Kidney (tissue), 14 donors: ENCODE results near the gene TMEM132C. TPM values are rescaled to one million over a fixed set of nuclear protein-coding genes. Genes with fewer than 3 reads are reported as not detected.
"Not testable (repeated sequence)": the region's sequence is repeated elsewhere in the genome, so short reads cannot be mapped to it uniquely, and the experiment has no call there.

Experiments
- DNase-seq, 5 donors: peaks; one replicate each; pipeline ENCODE4 v3.0.0-alpha.2; 2013 to 2020
- FAIRE-seq: peaks from 2 replicates; lab custom pipeline; 2012; peaks lifted over from hg19 to GRCh38; lab: Jason Lieb, UNC
- H3K27ac ChIP-seq, 2 donors: one replicate each; pipeline ENCODE4 v1.7.0; 2013; ENCODE audit warnings: low read depth in 2 of 2, low read length in 2 of 2, inconsistent platforms in 1 of 2
- H3K27me3 ChIP-seq: one replicate; pipeline ENCODE4 v1.7.1; 2013; ENCODE audit warnings: low read length, inconsistent platforms; ENCODE audit not compliant: control insufficient read depth, insufficient read depth
- H3K36me3 ChIP-seq, 3 donors: one replicate each; pipeline versions ENCODE4 v1.7.0 to v1.7.1; 2013; ENCODE audit warnings: low read length in 3 of 3, control low read depth in 1 of 3, inconsistent platforms in 1 of 3; ENCODE audit not compliant: insufficient read depth in 3 of 3, control insufficient read depth in 2 of 3
- H3K4me1 ChIP-seq, 3 donors: one replicate each; pipeline versions ENCODE4 v1.7.0 to v1.7.1; 2013; ENCODE audit warnings: low read length in 3 of 3, inconsistent platforms in 1 of 3, low read depth in 1 of 3; ENCODE audit not compliant: control insufficient read depth in 2 of 3, insufficient read depth in 2 of 3
- H3K4me3 ChIP-seq, 3 donors: one replicate each; pipeline versions ENCODE4 v1.7.0 to v1.8.1; 2013; ENCODE audit warnings: low read length in 3 of 3, control low read depth in 1 of 3, inconsistent platforms in 1 of 3
- H3K9ac ChIP-seq, 3 donors: one replicate each; pipeline versions ENCODE4 v1.7.0 to v1.7.1; 2013; ENCODE audit warnings: low read length in 3 of 3, control low read depth in 1 of 3, inconsistent platforms in 1 of 3
- H3K9me3 ChIP-seq, 3 donors: one replicate each; pipeline versions ENCODE4 v1.7.0 to v1.7.1; 2013; ENCODE audit warnings: low read length in 3 of 3, control low read depth in 1 of 3, inconsistent platforms in 1 of 3; ENCODE audit not compliant: control insufficient read depth in 2 of 3, insufficient read depth in 1 of 3
- intact Hi-C: fragments of 100-400 bp; cut with DNase I; formaldehyde crosslinking; loops from one replicate; pipeline ENCODE4 v1.11.1; 2022
- polyA plus RNA-seq: library from polyadenylated mRNA; stranded (reverse); fragments of 350-450 nt; fragmentation: Illumina TruSeq; extraction: RNeasy Lipid Tissue Mini Kit (QIAGEN cat#74804); gene quantifications from one replicate; pipeline ENCODE4 v1.2.3, GENCODE V29; 2014; ENCODE audit warnings: low read depth, low replicate concordance; ENCODE audit not compliant: insufficient read depth
- total RNA-seq: library from RNA; stranded (reverse); fragmentation: NEBNext Ultra II Directional; extraction: Animal tissue kit (Norgen Biotek cat#: 25700); gene quantifications from one replicate; pipeline ENCODE4 v1.2.1, GENCODE V29; 2021
- TF ChIP-seq, protein P1 (sequence below): IDR thresholded peaks from 3 replicates; pipeline ENCODE4 v1.5.1; 2012; ENCODE audit warnings: mild to moderate bottlenecking, moderate library complexity, borderline replicate concordance; ENCODE audit not compliant: insufficient read depth; ENCODE audit errors: extremely low read depth
- donor health status: control.
- donor health status: control.
- donor health status: control.
- donor health status: control.
- donor health status: control.
- donor health status: DM: yes; HTN: yes; CAD: no.
- donor health status: Normal renal cell carcinoma (clear cell type).

Gene TMEM132C
- total and polyA plus RNA-seq, 2 donors from 2014 or later: 0.28 to 0.75 TPM

DNA sequence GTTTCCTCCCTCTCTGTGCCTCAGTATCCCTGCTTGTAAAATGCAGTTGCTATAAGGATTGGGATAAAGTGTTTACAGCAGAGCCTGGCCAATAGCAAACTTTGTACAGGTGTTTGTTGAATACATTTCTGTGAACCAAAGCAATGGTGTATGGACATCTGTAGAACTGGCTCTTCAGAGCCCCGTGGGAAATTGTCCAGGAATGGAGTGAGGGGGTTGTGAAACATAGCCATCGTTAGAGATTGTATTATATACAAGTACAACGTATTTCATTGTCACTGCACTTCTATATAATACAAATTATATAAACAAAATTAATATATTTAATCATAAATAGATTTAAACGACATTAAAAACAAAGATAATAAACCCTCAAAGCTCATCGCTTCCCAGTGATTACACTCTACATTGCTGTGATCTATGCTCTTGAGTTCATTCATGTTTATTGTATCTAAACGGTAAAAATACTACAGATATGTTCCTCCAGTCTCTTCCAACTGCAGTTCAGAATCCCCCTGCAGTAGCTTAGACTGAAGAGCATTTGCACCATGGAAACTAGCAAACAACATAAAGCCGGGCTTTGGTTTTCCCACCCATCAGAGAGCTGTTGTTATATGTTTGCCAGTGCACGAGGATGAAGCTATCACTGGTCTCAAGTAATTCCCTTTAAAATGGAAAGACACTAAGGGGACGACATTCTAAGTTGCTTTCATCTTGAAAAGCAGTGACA is 216.7 kb downstream of the TMEM132C start:
- H3K27ac ChIP-seq: no peak overlapping the region
- DNase-seq (no peak), FAIRE-seq (no peak)
- TF ChIP-seq, protein P1, sequence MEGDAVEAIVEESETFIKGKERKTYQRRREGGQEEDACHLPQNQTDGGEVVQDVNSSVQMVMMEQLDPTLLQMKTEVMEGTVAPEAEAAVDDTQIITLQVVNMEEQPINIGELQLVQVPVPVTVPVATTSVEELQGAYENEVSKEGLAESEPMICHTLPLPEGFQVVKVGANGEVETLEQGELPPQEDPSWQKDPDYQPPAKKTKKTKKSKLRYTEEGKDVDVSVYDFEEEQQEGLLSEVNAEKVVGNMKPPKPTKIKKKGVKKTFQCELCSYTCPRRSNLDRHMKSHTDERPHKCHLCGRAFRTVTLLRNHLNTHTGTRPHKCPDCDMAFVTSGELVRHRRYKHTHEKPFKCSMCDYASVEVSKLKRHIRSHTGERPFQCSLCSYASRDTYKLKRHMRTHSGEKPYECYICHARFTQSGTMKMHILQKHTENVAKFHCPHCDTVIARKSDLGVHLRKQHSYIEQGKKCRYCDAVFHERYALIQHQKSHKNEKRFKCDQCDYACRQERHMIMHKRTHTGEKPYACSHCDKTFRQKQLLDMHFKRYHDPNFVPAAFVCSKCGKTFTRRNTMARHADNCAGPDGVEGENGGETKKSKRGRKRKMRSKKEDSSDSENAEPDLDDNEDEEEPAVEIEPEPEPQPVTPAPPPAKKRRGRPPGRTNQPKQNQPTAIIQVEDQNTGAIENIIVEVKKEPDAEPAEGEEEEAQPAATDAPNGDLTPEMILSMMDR: no peak
- no peaks in the 10 kb centered on the region for H3K27me3 ChIP-seq
- H3K4me1 ChIP-seq: no peaks in the 10 kb centered on the region
- H3K36me3 ChIP-seq: no peaks in the 10 kb centered on the region
- intact Hi-C loops: no loop called here
- no peak overlapping the region for H3K9ac ChIP-seq
- H3K4me3 ChIP-seq: no peak overlapping the region
- no peaks in the 10 kb centered on the region for H3K9me3 ChIP-seq

DNA sequence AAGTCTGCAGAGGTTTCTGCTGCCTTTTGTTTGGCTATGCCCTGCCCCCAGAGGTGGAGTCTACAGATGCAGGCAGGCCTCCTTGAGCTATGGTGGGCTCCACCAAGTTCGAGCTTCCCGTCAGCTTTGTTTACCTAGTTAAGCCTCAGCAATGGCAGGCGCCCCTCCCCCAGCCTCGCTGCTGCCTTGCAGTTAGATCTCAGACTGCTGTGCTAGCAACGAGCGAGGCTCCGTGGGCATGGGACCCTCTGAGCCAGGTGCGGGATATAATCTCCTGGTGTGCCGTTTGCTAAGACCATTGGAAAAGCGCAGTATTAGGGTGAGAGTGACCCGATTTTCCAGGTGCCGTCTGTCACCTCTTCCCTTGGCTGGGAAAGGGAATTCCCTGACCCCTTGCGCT is 230.4 kb downstream of the TMEM132C start:
- H3K9ac ChIP-seq, H3K36me3 ChIP-seq, H3K4me3 ChIP-seq, H3K27ac ChIP-seq, H3K4me1 ChIP-seq, DNase-seq, H3K27me3 ChIP-seq, FAIRE-seq, H3K9me3 ChIP-seq, intact Hi-C loops: not testable (repeated sequence)

DNA sequence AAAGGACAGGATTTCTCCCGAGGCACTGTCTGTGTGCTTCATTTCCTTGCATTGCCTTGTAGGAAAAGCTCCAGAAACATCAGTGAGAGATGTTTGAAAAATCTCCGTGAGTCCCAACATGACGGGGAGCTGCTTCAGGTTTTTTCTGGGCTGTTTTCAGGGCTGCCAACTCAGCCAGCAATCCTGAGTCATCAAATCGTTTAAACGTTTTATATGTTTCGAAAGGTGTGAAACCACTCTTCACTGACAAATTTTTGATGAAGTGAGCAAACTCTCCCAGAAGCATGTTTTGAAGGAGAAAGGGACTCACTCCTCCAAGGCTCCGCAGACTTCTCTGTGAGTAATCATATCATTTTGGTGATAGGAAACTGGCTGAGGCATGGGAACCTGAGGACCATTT is 240.5 kb downstream of the TMEM132C start:
- intact Hi-C loops: no loop called here
- no peaks in the 10 kb centered on the region for H3K27me3 ChIP-seq
- H3K4me1 ChIP-seq: no peaks in the 10 kb centered on the region
- H3K4me3 ChIP-seq: no peak overlapping the region
- FAIRE-seq: no peak
- peaks cover 0 to 11% (median 0%) of the 10 kb centered on the region in 3 donors for H3K9me3 ChIP-seq
- TF ChIP-seq, protein P1: no peak
- no peak overlapping the region for H3K27ac ChIP-seq
- no peak overlapping the region for H3K9ac ChIP-seq
- DNase-seq: no peak
- H3K36me3 ChIP-seq: no peaks in the 10 kb centered on the region

DNA sequence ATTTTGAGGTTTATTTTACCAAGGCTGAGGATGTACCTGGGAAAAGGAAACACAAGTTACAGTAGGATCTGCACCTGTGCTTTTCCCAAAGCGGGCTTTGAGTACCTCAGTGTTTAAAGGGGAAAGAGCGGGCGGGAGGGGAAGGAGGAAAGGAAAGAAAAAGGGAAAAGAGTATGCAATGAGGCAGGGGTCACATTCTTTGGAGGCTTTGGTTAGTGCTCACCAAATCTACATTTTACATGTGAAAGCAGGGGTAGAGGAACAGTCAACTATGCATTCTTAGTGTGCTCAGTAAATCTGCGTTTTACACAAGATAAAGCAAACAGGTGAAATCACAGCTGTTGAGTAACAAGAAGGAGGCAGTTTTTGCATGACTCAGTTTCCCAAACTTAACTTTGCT is 242.2 kb downstream of the TMEM132C start:
- no peaks in the 10 kb centered on the region for H3K4me1 ChIP-seq
- DNase-seq (no peak), FAIRE-seq (no peak)
- peaks cover 0 to 9% (median 0%) of the 10 kb centered on the region in 3 donors for H3K9me3 ChIP-seq
- intact Hi-C loops: no loop called here
- H3K9ac ChIP-seq: no peak overlapping the region
- H3K27me3 ChIP-seq: no peaks in the 10 kb centered on the region
- no peaks in the 10 kb centered on the region for H3K36me3 ChIP-seq
- TF ChIP-seq, protein P1: no peak
- no peak overlapping the region for H3K27ac ChIP-seq
- no peak overlapping the region for H3K4me3 ChIP-seq
